CD4-positive, alpha-beta T cell treated with Interleukin-17A for 4 hours (primary cell): ENCODE measurements around the gene DNM2.
"Not testable (repeated sequence)": the region's sequence is repeated elsewhere in the genome, so short reads cannot be mapped to it uniquely, and the experiment has no call there.

Experiments
- DNase-seq: peaks from one replicate; pipeline ENCODE4 v3.0.0-alpha.2; 2020; ENCODE audit warnings: mixed read lengths

DNM2 gene

DNA sequence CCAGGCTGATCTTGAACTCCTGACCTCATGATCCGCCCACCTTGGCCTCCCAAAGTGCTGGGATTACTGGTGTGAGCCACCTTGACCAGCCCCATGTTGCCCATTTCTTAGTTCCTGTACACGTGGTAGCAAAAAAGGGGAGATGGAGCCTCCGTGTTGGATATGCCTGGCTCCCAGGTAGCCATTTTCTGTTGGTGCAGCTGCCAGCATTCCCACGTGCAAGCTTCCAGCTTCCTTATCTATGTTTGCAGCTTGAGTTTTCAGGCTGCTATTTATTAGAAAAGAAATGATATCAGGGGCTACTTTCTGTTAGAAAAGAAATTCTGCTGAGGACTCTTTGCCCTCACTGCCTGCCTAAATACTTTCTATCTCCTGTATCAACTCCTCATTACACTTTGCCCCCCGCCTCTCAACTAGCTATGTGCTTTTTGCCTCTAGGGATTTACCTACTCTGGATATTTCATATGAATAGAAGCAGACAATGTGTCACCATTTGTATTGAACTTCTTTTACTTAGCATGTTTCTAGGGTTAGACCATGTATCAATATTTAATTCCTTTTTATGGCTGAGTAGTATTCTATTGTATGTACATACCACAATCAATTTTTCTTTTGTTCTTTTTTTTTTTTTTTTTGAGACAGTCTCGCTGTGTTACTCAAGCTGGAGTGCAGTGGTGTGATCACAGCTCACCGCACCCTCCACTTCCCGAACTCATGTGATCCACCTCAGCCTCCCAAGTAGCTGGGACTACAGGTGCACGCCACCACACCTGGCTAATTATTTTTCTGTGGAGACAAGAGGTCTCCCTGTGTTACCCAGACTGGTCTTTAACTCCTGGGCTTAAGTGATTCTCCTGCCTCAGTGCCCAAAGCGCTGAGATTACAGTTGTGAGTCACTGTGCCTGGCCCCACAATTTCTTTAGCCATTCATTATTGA, 121.5 kb downstream of the DNM2 start:
- DNase-seq: no peak

DNA sequence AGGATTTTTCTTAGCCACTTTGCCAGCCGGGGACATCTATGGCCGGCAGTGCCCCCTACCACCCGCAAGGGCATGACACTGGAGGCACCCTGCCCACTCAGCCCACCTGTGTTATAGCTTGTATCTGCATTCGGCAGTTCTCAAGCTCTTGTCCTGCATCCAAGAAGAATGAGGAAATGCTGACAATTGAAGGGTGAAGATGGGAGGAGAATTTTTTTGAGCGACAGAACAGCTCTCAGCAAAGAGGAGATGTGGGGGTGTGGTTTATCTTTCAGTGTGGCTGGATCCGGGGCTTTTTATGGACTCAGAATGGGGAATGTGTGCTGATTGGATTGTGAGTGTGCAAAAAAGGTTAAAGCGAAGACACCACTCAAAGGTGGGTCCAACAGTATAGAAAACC, 124.9 kb downstream of the DNM2 start:
- no peak for DNase-seq

DNA sequence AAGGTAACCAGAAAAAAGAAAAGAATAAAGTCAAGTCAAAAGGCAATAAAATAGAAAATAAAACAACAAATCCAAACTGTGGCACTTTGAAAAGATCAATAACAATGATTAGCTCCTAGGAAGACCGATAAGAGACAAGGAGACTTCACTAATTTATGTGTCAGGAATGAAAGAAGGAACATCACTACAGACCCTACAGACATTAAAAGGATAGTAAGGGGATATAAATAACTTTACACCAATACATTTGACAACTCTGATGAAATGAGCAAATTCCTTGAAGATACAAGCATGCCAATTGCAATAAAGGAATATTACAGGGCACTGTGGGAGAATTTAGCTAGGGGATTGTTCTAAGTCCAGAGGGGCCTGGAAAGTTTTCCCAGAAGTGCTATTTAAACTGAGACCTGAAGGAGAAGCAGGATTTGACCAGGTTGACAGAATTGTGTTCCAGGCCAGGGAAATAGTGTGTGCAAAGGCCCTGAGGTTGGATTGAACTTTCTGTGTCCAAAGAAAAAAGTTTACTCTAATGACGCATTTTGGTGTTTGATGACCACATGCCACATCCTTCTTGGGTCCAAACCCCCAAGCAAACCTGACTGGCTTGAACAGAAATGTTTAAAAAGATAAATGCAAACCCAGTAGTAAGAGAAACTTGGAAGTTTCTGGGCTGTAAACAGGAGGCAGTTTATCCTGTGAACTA, 128.8 kb downstream of the DNM2 start:
- no peak for DNase-seq

DNA sequence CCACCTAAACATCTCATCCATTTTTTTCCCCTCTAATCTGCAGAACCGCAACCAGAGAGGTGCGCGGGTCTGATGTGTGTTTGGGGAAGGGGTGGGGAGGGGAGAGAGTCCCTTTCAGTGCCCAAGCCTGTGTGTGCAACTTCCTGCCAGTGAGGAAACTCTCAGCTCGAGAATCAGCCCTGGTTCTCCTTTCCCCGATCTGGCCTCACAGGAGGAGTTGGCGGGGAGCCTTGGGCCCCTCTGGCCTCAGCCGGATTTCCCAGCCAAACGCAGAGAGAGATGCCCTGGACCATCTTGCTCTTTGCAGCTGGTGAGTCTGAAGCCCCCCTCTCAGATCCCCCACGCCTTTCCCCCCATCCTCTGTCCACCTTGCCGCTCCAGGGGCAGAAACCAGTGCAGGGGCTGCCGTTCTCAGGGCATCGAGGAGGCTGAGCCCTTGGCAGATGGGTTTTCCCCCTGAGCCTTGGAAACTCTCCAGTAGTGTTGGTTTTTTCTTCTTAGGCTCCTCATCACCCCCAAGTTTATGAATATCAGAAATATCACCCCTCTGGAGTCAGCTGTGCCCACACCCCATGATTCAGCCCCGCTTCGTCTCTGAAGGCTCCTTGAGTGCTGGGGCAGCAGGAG, 130.5 kb downstream of the DNM2 start, which contains the start of gene C19orf38:
C19orf38 (plus strand) TSS at position 186 of the 627 bp plus-strand sequence; CDS start at position 280, 94 bp downstream.
- peak; percentile 24 for DNase-seq

DNA sequence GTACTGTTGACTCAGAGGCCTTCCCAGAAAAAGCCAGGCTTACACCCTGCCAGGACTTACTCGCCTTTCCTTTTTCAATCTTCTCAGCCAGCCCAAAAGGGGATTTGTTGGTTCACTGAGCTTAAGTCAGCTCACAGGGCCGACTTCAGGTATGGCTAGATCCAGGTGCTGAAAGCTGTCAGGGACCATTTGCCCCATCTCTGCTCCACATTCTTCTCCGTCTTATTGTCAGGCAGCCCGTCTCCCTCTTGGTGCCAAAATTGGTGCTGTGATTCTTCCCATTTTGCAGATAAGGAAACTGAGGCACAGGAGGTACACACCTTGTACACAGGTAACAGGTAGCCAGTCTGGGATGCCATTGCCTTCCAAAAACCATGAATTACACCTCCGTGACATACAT, 132.8 kb downstream of the DNM2 start:
- no peak for DNase-seq

DNA sequence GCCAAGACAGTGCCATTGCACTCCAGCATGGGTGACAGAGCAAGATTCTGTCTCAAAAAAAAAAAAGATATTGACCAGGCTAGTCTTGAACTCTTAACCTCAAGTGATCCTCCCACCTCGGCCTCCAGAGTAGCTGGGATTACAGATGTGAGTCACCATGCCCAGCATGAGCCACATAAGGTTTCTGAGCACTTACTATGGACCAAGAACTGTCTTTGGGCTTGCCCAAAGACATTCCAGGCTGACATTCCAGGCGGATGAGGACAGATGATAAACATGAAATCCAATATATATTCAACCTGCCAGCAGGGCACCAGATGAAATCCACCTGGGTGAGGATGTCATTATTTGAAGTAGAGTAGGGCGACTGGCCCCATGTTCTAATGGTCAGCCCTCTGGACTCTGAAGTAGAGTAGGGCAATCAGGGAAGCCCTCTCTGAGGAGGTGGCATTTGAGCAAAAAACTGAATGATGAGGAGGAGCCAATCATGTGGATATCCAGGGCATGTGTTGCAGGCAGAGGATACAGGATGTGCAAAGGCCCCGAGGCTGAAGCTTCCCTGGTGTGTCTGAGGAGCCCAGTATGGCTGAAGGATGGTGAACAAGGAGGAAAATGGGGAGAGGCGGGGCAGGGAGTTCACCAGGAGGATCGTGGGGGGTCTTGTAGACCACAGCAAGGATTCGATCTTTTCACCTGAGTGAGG, 134.4 kb downstream of the DNM2 start:
- DNase-seq: no peak

DNA sequence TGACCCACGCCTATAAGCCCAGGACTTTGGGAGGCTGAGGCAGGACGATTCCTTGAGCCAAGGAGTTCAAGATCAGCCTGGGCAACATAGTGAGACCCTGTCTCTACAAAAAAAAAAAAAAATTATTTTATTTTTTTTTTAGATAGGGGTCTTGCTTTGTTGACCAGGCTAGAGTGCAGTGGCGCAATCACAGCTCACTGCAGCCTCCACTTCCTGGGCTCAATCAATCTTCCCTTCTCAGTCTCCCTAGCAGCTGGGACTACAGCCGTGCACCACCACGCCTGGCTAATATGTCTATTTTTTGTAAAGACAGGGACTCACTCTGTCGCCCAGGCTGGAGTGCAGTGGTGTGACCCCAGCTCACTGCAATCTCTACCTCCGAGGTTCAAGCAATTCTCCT, 135.1 kb downstream of the DNM2 start:
- no peak for DNase-seq

DNA sequence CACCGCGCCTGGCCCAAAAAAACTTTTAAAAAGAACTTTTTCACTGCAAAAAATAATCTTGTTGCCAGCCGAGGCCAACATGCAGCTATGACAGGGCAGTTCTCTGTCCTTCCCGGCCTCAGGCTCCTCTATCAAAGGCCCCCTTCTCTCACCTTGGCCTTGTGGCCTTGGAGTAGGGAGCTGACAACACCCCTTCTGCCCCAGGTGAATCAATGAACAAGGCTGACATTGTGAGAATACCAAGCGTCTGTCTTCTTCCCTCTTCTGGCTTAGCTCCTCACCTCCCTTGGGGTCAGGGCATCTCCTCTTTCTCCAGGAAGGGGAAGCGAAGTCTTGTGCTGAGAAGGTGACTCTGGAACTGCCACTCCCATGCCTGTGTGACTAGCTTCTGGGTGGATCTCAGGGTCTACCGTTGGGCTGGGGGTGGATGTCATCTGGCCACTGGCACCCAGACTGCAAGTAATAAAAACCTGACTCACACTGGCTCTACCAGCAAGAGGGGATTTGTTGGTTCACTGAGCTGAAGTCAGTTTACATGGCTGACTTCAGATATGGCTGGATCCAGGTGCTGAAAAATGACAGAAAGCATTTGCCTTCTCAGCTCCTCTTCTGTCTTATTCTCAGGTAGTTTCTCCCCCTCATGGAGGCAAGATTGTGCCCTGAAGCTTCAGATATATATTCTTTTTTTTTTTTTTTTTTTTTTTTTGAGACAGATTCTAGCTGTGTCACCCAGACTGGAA, 136.6 kb downstream of the DNM2 start:
- no peak for DNase-seq

DNA sequence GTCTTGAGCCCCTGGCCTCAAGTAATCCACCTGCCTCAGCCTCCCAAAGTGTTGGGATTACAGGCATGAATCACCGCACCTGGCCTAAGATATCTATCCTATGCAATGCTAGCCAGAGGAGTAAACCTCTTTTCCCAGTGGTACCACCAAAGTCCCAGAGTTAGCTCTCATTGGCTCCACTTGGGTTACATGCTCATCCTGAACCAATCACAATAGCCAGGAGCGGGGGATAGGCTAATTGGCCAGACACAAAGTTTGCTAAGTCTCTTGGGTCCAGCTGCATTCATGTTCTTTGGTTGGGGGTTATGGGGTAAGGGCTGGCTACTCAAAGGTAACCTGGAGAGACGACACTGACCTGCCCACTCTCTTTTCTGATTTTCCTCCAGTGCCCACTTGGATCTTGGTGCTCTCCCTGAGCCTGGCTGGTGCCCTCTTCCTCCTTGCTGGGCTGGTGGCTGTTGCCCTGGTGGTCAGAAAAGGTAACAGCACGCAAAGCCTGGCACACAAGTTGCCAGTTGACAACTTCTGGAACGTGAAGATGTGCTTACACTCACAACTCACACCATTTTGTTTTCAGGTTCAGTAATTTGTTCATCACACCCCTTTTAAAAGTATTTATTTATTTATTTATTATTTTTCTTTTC, 138.1 kb downstream of the DNM2 start:
- peak; percentile 31 for DNase-seq

DNA sequence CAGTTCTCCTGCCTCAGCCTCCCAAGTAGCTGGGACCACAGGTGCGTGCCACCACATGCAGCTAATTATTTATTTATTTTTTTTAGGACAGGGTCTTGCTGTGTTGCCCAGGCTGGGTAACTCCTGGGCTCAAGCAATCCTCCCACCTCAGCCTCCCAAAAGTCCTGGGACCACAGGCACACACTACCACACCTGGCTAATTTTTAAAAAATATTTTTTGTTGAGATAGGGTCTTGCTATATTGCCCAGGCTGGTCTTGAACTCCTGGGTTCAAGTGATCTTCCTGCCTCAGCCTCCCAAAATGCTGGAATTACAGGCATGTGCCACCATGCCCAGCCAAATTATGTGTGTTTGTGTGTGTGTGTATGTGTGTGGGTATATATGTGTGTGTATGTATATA, 139.0 kb downstream of the DNM2 start:
- DNase-seq: not testable (repeated sequence)

DNA sequence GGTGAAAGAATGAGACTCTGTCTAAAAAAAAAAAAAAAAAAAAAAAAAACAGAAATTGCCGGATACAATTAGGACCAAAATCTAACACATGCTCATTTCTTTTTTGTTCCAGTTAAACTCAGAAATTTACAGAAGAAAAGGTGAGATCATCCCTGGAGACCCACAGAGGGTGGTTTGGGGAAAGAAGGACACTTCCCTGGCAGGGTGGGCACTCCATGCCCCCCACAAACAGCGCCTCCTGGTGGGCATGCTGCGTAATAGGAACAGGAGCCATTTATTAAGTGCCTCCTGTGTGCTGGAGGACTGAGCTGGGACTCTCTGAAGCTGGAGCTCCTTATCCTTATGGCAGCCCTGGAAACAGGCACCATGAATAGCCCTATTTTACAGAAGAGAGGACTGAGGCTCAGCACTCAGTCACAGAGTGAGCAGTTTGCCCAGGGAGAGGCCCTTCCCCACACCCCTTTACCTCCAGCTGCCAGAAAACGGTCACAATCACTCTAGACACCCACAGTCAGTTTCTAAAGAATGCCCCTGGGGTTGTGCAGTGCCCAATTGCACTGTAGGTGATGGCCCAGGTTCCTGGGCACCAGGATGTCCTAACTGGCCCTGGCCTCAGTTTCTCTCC, 140.4 kb downstream of the DNM2 start:
- peak; percentile 26 for DNase-seq

DNA sequence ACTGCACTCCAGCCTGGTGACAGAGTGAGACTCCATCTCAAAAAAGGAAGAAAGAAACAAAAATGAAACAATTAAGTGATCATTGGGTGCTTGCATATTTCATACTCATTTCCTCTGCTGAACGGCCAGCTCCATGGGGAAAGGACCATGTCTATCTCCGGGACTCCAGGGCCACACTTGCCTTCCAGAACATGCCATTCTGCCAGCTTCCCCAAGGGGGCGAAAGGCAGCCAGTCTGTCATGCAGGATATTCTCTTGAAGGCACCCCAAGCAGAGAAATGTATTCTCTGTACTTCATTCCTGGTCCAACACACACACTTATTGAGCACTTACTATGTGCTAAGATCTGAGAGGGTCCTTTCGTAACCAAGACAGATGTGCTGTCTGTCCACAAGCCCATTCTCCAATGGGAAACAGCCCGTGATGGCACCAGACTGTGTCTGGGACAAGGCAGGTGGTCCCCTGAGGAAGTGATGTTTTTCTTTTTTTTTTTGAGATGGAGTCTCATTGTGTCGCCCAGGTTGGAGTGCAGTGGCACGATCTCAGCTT, 143.3 kb downstream of the DNM2 start:
- DNase-seq: peak; percentile 42

DNA sequence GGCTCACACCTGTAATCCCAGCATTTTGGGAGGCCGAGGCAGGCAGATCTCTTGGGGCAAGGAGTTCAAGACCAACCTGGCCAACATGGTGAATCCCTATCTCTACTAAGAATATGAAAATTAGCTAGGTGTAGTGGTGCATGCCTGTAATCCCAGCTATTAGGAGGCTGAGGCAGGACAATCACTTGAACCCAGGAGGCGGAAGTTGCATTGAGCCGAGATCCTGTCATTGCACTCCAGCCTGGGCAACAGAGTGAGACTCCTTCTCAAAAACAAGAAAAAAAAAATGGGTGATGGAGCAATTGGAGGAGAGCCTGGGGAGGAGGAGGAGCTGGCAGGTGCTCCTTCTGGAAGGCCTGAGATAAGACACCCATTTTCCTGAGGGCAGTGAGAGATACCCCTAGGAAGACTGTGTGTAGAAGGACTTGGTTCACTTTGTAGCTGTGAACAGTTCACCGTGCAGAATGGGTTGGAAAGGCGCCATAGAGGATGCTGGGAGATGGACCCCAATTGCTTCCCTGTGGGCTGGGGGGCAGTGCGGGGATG, 144.8 kb downstream of the DNM2 start:
- DNase-seq: no peak

DNA sequence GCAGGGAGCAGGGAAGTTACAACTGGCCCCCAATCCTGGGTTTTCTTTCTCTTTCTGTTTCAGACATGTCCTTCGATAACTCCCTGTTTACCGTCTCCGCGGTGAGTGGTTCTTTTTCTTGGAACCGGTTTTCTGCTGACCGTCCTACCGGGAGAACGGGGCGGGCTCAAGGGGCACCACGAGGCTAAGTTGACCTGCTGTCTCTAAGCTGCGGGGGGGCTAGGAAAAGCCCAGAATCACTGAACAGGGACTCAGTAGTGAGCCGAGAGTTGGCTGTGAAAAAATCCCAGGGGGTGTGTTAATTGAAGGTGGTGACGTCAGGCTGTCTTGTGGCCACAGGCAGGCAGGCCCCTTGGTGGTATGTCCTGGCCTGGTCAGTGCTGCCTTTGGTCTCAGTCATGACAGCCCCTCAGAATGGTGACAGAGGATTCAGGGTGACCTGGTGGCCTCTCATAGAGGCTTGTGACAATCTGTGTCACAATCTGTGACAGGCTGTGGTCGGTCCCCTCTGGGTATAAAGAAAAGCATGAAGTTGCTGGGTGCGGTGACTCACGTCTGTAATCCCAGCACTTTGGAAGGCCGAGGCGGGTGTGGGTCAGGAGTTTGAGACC, 145.3 kb downstream of the DNM2 start:
- no peak for DNase-seq

DNA sequence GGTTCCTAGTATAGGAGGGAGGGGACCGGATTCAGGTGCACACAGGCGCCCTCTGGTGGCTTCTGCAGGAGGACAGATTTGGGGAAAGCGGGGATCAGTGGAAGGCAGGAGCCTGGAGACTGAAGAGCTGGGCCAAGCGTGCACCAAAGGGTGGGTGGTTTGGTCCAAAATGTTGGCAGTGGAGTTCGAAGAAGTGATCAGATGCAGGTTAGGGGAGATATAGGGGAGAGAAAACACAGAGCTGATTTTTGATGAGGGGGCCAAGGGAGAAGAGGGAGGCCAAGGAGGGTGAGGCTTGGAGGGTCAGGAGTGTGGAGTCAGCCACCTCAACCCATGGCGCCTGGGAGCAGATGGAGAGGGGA, 146.6 kb downstream of the DNM2 start:
- DNase-seq: peak; percentile 91

DNA sequence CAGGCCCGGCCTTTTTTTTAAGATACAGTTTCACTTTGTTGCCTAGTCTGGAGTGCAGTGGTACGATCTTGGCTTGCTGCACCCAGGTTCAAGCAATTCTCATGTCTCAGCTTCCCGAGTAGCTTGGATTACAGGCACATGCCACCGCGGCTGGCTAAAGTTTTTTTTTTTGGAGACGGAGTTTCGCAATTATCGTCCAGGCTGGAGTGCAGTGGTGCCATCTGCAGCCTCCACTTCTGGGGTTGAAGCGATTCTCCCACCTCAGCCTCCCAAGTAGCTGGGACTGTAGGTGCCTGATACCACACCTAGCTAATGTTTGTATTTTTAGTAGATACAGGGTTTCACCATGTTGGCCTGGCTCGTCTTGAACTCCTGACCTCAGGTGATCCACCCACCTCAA, 148.6 kb downstream of the DNM2 start:
- DNase-seq: no peak

DNA sequence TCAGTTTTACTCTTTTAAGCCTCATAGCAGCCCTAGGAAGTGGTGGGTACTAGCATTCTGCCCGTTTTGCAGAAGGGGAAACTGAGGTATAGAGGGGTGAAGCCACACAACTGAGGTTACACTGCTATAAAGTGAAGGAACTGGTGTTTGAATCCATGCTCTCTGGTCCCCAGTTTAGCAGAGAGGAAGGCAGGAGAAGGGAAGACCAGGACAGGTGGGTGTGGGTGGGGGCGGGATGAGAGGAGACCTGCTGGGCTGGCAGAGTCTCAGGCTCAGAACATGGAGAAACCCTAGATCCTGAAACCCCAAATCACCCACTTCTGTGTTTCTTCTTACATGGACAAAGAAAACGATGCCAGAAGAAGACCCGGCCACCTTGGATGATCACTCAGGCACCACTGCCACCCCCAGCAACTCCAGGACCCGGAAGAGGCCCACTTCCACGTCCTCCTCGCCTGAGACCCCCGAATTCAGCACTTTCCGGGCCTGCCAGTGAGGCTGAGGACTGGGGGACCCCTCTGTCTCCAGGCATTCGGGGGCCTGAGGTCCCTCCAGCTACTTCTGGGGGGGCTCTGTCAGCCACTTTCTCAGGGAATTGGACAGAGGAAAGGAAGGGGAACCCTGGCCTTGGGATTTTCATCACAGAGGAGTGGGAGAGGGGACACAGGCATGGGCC, 151.1 kb downstream of the DNM2 start:
- no peak for DNase-seq

DNA sequence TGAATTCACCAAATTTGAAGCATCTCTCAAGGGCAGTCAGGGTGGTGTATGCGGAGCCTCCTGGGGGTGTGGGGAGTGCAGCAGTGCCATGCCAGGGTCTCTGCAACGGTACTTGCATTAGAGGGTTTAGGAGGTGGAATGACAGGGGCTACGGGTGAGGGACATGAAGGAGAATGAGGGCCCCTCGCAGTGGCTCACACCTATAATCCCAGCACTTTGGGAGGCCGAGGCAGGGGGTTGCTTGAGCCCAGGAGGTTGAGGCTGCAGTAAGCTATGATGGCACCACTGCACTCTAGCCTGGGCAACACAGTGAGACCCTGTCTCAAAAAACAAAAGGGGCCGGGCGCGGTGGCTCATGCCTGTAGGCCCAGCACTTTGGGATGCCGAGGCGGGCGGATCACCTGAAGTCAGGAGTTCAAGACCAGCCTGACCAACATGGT, 152.0 kb downstream of the DNM2 start:
- not testable (repeated sequence) for DNase-seq

DNA sequence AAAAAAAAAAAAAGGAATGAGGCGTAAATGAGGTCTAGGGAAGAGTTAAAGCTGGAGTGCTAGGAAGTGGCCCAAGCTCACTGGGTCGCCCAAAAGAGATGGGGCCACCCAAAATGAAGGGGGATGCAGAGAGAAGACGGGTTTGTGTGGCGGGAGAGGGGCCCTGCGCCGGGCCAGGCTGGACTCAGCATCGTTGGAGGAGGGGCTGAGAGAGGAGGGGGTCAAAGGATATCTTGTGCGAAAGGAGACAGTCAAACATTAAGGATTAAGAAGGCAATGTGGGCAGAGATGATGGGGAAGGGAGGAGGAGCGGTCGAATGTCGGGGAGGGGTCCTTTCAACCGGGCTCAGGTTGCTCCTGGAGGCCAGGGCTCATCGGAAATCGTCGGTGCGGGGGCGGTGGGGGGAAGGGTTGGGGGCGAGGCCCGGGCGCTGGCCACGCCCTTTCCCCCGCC, 152.6 kb downstream of the DNM2 start:
- no peak for DNase-seq
